GM19395 (cell line): ENCODE data around the gene CHRDL2.
"Not testable (repeated sequence)": the region's sequence is repeated elsewhere in the genome, so short reads cannot be mapped to it uniquely, and the experiment has no call there.

Experiments
- ATAC-seq: cut with Tn5 transposase; IDR thresholded peaks from one replicate; pipeline ENCODE4 v1.9.1; 2021; ENCODE audit warnings: mild to moderate bottlenecking, moderate library complexity; ENCODE audit not compliant: unreplicated experiment

The CHRDL2 gene

DNA sequence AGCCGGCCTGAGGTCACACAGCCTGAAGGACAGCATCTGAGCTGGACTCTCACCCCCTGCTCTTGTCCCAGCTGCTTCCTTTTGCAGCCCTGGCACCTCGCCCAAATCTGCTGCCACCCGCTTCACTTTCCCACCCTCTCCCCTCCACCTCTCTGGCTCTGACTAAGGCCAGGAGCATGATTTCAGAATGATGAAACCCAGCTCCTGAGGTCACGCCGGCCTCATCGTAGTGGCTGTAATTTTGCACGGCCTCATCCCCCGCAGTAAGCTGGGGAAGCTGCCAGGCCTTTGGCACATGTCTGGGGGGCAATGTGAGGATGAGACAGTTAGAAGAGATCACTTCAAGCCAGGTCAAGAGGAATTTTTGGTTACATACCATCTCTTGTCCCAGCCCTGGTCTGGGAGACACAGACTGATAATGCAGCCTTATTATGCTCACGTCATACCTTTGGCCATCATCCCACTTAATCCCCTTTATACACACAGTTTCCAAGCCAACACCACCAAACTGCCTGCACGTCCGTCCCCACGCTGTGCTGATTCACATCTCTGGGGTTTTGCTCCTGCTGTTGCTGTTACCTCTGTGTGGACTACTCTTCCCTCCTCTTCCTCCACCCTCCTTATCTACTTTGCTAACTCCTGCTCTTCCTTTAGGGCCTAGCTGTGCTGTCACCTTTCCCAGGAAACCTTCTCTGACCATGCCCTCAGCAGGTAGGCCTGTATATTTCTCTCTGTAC is 58.1 kb downstream of the CHRDL2 start:
- no peak for ATAC-seq

DNA sequence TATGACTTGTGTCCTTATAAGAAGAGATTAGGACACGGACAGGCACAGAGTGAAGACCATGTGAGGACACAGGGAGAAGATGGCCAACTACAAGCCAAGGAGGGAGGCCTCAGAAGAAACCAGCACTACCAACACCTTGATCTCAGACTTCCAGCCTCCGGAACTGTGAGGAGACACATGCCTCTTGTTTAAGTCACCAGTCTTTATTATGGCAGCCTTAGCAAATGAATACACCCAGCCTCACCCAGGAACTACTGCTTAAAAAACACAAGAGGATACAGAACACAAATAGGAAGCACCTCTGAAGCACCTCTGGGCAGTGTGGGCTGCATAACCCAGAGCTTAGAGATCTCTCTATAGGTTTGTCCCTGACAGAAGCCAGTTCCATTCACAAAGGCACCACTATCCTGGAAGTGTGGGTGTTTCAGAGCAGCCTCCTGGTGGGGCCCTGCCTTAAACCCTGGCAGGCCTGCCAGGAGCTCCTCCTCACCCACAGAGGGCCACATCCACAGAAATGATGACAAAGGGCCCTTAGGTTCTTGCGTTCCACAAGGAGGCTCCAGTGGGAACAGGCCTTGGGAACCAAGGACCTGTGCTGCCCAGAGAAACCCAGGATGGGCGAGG is 58.8 kb downstream of the CHRDL2 start:
- ATAC-seq, result no peak

- ATAC-seq, result no peak
These were observed 59.6 kb downstream of the CHRDL2 start for GRCh38 chr11:74671520-74672196.

DNA sequence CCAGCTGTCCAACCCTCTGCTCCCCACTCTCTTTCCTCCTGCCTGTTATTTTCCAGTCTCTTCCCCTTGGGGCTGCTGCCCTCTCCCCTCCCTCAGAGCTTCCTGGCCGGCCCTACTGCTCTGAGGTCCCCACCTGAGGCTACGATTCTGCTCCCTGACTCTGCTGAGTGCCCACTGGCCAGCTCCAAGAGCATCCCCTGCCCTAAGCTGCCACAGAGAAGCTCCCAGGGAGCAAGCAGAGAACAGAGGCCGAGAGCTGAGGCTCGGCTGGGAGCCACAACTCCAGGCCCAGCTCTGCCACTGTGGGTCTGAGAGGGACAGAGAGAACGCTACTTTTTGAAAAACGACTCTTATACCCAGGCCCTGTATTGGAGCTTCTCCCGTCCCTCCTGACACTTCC is 61.1 kb downstream of the CHRDL2 start:
- no peak for ATAC-seq

DNA sequence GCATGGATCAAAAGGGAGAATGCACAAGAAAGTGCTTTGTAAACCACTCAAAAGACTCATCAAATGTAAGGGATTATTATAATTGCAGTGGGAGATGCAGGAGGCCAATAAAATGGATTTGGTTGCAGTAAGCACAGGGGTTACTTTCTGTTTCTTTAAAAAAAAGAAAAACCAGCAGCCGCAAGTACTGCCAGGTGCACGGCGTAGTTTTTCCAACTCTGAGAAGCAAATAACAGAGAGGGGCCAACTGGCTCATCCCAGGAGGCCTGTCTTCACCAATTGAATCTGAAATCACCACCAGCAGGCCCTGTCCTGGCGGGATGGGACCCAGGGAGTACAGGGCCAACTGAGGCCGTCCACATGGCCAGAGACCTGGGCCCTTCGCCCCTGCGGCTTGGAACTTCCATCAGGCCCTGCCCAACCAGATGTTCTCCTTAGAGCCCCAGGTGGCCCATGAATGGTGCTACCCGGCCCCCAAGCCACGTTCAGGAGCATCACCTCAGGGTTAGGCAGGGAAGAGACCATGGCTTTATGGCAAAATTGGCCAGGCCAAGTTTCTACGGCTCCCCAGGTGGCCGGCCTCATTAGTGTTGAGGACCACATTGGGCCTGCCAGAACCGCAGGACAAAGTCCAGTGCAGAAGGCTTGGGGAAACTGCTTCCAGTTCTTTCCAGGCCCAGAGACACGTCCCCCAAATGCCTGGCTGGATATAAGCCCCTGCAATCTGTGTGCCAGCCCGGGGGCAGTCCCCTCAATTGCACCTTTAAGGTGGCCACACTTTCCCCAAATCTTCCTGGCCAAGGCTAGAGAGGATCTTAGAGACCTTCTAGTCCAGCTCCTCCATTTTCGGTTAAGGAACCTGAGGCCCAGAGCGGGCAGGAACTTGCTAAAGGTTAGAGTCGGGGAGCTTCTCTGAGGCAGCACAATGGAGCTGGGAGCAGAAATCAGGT is 61.7 kb downstream of the CHRDL2 start:
- no peak for ATAC-seq

DNA sequence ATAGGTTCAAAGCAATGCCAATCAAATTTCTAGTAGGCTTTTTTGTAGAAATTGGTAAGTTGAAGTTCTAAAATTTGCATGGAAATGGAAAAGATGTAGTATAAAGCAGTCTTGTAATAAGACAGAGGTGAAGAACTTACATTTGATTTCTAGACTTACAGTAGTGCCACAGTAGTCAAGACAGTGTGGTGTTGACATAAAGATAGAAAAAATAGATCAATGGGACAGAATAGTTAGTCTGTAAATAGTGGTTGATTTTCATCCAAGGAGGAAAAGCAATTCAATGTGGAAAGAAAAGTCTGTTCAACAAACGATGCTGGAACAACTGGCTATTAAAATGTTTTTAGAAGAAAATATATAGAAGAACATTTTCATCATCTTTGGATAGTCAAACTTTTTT is 67.9 kb downstream of the CHRDL2 start:
- ATAC-seq, result no peak

DNA sequence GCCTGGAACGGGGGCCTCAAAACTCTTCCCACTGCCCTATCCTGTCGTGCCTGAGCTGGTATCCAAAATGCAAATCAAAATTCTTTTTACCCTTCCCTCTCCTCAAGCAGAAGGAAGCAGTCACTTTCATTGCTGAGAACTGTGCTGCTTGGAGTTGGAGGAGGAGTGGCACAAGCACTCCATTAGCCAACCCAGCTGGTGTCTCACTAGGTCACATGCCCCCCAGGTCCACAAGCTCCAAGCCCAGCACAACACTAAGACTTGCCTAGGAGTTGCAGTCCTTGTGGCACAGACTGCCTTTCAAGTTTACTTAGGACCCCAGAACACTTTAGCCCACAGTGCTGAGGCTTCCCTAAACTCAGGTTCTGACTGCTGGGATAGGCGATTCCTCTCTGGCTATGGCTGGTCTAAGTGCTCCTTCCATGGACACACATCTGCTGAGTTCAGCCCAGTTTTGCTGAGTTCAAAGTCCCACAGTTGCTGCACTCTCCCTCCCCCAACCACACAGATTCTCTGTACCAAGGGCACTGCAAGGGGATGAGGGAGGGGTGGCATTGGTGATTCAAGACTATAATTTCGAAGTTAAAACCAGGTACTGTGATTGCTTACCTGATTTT is 68.6 kb downstream of the CHRDL2 start:
- no peak for ATAC-seq

DNA sequence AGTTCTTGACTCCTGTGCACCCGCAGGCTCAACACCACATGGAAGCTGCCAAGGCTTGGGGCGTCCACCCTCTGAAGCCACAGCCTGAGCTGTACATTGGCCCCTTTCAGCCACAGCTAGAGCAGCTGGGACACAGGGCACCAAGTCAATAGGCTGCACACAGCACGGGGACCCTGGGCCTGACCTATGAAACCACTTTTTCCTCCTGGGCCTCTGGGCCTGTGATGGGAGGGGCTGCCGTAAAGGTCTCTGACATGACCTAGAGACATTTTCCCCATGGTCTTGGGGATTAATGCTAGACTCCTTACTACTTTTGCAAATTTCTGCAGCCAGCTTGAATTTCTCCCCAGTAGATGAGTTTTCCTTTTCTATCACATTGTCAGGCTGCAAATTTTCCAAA is 72.1 kb downstream of the CHRDL2 start:
- not testable (repeated sequence) for ATAC-seq

DNA sequence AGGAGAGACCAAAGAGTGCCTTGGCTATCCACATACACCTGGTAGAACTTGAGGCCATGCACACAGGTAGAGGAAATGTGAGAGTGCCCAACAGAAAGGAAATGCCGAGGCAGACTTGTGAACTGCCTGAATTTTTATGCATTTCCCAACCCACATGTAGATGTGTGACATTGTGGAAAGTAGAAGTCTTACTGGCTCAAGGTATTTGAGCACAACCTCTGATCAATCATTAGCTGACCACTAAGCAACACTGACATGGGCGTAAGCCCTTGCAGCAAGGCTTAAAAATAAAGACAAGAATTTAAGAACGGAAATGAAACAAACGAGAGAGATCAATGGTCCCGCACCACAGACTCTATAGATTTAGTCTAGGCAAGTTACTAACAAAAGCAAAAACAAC is 76.2 kb downstream of the CHRDL2 start:
- ATAC-seq, result no peak

GRCh38 chr11:74650498-74650897 is 80.7 kb downstream of the CHRDL2 start:
- ATAC-seq, result no peak

- no peak for ATAC-seq
These were observed 82.3 kb downstream of the CHRDL2 start for GRCh38 chr11:74648894-74649293.

GRCh38 chr11:74647831-74648230 is 83.4 kb downstream of the CHRDL2 start:
- ATAC-seq, result no peak

DNA sequence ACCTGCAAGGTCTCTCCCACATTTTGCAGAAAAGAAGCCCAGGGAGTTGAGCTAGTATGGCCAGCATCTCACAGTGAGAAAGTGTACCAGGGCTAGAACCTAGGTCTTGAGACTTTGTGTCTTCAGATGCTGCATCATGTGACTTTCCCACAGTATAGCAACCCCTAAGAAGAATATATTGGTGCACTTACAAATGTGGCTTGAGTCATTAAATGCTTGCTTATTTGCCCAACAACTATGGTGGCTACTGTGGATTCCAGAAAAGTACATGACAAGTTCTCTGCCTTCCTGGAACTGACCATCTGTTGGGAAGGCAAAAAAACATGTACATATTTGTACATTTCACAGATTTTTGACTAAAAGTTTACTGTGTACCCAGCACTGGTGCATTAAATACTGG is 83.8 kb downstream of the CHRDL2 start:
- no peak for ATAC-seq

GRCh38 chr11:74646954-74647353 is 84.3 kb downstream of the CHRDL2 start:
- ATAC-seq, result no peak
